Embryonic facial prominence (tissue), 1 donor: ENCODE measurements around the gene LCE7A.

ENCODE experiments used
- DNase-seq: peaks from one replicate; pipeline ENCODE4 v3.0.0-alpha.2; 2016; ENCODE audit errors: extremely low spot score

Gene LCE7A

GRCh38 chr1:152859696-152860095 is at the start of gene LCE7A:
Gene LCE7A (plus strand): TSS chr1:152859996. CDS start chr1:152860698, 702 bp downstream.
- no peak for DNase-seq

- DNase-seq: no peak
These were observed 48.7 kb upstream of the LCE7A start for GRCh38 chr1:152811050-152811449.

GRCh38 chr1:152811671-152812070 is 48.1 kb upstream of the LCE7A start, which contains the start of gene LCE1B:
Gene LCE1B (plus strand): TSS chr1:152811971. CDS start chr1:152812447, 476 bp downstream.
- DNase-seq: no peak

DNA sequence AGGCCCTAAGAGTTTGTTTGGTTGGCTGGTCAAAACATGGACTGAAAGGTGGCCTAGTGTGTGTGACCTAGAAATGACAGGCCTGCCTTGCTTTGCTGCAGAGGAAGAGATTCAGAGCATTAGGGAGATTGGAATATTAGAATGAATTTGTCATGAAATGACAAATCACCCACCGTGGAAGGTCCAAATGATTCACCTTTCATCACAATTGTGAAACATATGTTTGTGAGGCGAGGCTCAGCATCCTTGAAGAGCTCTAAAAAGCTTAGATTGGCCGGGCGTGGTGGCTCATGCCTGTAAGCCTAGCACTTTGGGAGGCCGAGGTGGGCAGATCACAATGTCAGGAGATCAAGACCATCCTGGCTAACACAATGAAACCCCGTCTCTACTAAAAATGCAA is 42.5 kb upstream of the LCE7A start:
- no peak for DNase-seq

DNA sequence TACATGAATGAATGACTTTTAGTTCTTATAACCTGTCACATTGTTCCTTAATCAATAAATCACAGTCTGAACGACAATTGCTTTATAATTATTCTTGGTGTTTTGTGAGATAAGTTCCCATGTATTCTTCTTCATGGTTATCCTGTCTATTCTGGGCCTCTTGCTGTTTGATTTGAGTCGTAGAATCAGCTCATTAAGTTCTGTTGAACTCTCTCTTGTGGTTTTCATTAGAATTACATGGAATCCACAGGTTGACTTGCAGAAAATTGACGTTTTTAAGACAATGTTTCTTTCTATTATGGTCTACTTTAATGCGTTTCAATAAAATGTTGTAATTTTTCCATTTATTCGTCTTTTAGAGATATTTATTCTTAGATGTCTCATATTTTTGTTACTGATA is 36.5 kb upstream of the LCE7A start:
- no peak for DNase-seq

- no peak for DNase-seq
These were observed 34.8 kb upstream of the LCE7A start for GRCh38 chr1:152824964-152825363.

DNA sequence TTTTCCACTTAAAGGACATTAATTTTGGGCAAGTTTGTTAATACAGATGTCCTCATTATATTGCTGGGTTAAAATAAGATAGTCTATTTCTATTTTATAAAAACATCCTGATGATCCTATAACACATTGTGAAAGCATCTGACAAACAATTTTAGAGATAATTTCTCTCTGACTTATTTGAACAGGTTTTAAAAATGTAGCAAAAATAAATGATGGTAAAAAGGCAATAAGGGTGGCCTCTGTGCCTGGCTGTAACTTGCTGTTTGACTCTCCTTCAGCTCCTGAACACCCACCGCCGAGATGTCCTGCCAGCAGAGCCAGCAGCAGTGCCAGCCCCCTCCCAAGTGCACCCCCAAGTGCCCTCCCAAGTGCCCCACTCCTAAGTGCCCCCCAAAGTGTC is 32.6 kb upstream of the LCE7A start, which contains the start of gene LCE1A:
TSS of gene LCE1A (plus strand) at position 301 of the 400 bp plus-strand sequence. CDS start at position 301, 0 bp downstream.
- no peak for DNase-seq

- DNase-seq: no peak
These were observed 22.9 kb upstream of the LCE7A start for GRCh38 chr1:152836870-152837269.

GRCh38 chr1:152842556-152842955 is 17.2 kb upstream of the LCE7A start, which contains the start of gene LCE6A:
Gene LCE6A (plus strand): TSS chr1:152842856. CDS start chr1:152843521, 665 bp downstream.
- DNase-seq: no peak

GRCh38 chr1:152855661-152856060 is 4.1 kb upstream of the LCE7A start:
- no peak for DNase-seq

GRCh38 chr1:152858062-152858461 is 1.7 kb upstream of the LCE7A start:
- DNase-seq: no peak

DNA sequence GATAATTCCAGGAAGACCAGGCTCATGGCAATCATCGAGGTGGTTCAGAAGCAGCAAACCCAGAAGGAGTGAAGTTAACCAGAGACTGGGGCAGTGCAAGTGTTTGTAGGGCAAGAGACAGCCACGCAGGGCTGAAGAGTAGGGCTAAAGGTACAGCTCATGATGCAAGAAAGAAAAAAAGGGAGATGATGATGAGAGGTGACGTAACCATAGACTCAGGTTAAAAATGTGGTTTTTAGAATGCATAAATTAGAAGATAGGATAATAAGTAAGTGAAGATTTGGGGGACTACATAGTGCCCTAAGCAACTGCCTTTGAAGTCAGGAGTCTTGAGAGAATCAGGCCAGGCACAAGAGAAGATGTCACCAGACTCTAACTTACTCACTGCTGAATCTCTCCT is 333 bp downstream of the LCE7A start:
- DNase-seq: no peak

- DNase-seq: no peak
These were observed 1.6 kb downstream of the LCE7A start for GRCh38 chr1:152861374-152861773.

DNA sequence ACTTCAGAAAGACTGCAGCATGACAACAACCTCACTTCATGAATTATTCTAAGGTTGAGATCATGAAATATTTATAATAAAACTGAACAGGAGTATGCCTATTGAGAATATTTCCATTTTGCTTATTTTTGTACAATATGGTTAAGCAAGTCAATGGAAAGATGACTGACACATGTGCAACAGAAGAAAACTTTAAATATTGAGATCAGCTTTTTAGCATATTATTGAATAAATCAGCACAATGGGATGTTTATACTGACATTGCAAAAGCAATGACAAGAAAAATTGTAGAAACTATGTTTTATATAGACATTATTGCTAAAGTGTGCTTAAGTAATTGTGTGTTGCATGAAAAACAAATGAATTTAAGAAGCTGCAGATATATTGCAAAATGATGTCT is 4.6 kb downstream of the LCE7A start:
- no peak for DNase-seq

GRCh38 chr1:152866321-152866720 is 6.5 kb downstream of the LCE7A start:
- no peak for DNase-seq

- no peak for DNase-seq
These were observed 10.1 kb downstream of the LCE7A start for GRCh38 chr1:152869808-152870419.

DNA sequence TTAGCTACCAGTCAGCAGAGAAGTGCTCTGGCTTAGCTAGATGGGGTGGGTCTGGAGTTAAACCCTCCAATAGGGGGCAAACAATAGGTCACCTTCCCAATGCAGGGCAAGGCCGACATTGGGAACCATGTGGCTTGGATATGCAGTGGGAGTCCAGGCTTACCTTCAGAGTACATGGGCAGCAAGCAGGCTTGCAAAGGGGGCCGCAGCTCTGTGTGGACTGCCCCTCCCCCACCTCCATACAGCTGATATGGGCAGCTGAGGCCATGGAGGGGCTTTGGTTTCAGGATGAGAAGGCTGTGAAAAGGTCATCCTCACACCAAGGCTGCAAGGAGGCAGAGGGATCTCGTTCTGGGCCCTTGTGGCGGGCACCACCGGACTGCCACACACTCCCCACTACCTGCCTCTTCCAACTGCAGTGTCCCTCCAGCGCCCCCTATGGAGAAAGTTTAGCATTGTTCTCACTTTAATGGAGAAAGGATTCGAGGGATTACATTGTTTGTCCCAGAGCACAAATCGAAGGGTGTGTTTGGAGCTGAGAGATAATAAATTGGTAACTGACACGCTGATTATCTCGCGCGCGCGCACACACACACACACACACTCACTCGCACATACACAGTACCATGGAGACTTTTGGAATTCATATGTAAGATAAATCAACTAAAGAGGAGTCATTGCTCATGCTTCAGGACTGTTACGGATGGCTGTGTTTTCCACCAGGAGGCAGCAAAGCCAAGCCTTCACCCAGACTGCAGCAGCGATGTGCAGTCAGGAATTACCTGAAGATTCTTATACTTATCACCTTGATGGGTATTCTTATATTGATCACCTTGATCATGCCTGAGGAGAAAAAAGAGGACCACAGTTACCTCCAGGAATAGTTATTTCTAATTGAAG is 11.3 kb downstream of the LCE7A start:
- DNase-seq: no peak

GRCh38 chr1:152871731-152872126 is 11.9 kb downstream of the LCE7A start:
- DNase-seq: no peak

GRCh38 chr1:152873495-152873894 is 13.7 kb downstream of the LCE7A start:
- DNase-seq: no peak

- DNase-seq: no peak
These were observed 17.0 kb downstream of the LCE7A start for GRCh38 chr1:152876827-152877226.

DNA sequence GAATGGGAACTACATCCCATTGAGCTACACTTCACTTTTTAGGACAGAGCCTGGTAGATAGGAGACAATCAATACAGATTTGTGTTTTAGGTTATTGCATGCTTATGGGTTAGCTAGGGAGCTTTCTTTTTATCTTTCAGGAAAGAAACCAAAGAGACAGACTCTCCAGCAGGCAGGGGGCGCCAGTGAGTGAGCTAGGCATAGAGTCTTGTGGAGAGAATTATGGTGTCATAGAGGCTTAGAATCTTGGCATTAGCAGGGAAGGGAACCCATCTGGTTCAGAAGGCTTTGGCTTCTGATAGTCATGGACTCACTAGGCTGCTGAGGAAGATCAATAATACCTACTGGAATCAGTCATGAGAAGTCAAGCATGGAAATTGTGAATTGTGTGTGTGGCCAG is 18.2 kb downstream of the LCE7A start, which contains the start of gene SMCP:
TSS of gene SMCP (plus strand) at position 281 of the 400 bp plus-strand sequence. CDS start 6,101 bp downstream, outside the sequence.
- DNase-seq: no peak

- DNase-seq: no peak
These were observed 19.9 kb downstream of the LCE7A start for GRCh38 chr1:152879559-152880198.
